HL-60/S4 (cell line): ENCODE data around the gene CAV1.

Experiments
- in situ Hi-C: fragments of 300-500 bp; cut with MboI; formaldehyde crosslinking; loops from 2 replicates; pipeline ENCODE4 v1.14.3; 2022; ENCODE audit warnings: low sequenced_read_pairs

Gene CAV1

GRCh38 chr7:116554911-116555310 is 30.1 kb downstream of the CAV1 start:
- in situ Hi-C loops, result no loop called here

GRCh38 chr7:116557066-116557585 is 32.3 kb downstream of the CAV1 start:
- in situ Hi-C loops, result no loop called here

DNA sequence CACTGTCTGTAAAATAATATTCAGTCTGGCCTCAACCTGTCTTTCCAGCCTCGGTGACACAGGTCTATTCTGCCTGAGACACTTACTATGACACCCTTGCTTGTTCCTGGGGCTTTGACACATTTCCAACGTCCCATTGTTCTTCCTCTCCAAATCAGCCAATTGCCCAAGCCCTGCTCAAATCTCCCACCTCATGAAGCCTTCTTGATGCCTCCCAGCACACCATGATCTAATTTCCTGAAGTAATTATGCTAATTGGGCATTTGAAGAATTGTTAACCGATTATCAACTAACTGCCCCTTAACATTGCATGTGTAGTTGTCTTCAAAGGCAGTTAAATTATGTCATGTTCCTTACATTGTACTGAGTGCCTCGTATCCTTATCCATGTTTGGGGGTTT is 33.1 kb downstream of the CAV1 start:
- in situ Hi-C loops, result no loop called here

GRCh38 chr7:116560021-116560970 is 35.5 kb downstream of the CAV1 start:
- in situ Hi-C loops, result no loop called here

- in situ Hi-C loops, result no loop called here
These were observed 37.1 kb downstream of the CAV1 start for GRCh38 chr7:116561697-116562483.

DNA sequence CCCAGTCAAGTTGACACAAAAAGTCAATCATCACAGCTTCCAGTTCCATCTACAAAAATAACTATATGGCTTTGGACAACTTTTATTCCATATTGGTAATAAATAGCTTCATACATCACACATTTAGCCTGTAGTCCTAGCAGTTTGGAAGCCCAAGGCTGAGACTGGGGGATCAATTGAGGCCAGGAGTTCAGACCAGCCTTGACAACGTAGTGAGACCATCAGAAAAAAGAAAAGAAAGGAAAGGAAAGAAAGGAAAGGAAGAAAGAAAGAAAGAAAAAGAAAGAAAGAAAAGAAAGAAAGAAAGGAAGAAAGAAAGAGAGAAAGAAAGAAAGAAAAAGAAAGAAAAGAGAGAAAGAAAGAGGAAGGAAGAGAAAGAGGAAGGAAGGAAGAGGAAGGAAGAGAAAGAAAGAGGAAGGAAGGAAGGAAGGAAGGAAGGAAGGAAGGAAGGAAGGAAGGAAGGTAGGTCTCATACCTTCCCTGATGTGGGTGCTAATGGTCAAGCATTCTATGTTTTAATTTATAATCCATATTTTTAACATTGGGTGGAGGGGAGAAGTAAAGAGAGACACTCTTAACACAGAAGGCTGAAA is 37.8 kb downstream of the CAV1 start:
- in situ Hi-C loops, result no loop called here

DNA sequence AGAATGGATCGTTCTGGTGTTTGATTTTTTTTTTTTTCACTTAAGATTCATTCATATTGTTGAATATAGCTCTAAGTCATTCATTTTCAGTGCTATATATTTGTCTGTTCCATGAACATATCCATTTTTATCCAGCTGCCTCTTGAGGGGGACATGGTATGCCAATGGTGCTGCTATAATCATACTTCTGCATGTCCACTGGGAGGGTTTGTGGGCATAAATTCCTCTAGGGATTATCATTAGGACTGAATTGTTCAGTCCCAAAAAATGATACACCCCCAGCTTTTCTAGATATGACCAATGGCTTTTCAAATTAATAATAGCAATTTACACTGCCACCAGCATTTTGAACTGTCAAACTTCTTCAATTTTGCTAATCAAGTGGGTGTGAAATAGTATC is 41.1 kb downstream of the CAV1 start:
- in situ Hi-C loops, result no loop called here

DNA sequence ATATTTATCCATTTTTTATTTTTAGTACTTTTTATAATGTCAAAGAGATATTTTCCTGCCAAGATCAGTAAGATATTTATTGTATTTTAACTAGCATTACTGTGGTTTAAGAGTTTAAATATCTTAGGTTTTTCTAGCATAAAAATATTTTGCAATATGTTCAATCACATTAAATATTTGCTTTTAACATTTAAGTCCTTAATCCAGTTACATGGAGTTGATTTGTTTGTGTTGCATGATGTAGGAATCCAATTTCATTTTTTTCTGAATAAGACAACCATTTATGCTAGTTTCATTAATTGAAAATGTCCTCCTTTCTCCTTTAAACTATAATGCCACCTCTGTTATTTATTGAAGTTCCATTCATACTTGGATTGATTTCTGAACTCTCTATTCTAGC is 41.8 kb downstream of the CAV1 start:
- in situ Hi-C loops, result no loop called here

- in situ Hi-C loops, result no loop called here
These were observed 44.9 kb downstream of the CAV1 start for GRCh38 chr7:116569737-116570136.

- in situ Hi-C loops, result no loop called here
These were observed 45.5 kb downstream of the CAV1 start for GRCh38 chr7:116570306-116570705.

DNA sequence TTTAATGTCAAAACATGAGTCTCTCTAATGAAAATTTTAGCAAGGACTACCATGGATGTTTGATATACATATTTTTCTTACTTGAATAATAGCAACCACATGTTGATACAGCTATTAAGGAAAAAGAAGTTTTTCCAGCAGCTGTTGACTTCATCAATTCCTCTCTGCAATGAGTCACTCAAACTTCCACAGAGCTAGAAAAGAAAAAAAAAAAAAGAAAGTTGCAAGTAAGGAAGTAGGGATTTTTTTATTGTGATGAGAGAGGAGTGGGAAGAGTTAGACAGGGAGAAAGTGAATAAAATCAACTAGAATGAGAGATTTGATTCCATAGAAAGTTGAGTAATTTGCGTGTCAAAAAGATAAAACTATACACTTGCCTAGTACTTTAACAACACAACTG is 46.2 kb downstream of the CAV1 start:
- in situ Hi-C loops, result no loop called here

- in situ Hi-C loops, result no loop called here
These were observed 46.7 kb downstream of the CAV1 start for GRCh38 chr7:116571552-116571951.

GRCh38 chr7:116572036-116572435 is 47.2 kb downstream of the CAV1 start:
- in situ Hi-C loops, result no loop called here

- in situ Hi-C loops, result no loop called here
These were observed 48.7 kb downstream of the CAV1 start for GRCh38 chr7:116573541-116573940.

DNA sequence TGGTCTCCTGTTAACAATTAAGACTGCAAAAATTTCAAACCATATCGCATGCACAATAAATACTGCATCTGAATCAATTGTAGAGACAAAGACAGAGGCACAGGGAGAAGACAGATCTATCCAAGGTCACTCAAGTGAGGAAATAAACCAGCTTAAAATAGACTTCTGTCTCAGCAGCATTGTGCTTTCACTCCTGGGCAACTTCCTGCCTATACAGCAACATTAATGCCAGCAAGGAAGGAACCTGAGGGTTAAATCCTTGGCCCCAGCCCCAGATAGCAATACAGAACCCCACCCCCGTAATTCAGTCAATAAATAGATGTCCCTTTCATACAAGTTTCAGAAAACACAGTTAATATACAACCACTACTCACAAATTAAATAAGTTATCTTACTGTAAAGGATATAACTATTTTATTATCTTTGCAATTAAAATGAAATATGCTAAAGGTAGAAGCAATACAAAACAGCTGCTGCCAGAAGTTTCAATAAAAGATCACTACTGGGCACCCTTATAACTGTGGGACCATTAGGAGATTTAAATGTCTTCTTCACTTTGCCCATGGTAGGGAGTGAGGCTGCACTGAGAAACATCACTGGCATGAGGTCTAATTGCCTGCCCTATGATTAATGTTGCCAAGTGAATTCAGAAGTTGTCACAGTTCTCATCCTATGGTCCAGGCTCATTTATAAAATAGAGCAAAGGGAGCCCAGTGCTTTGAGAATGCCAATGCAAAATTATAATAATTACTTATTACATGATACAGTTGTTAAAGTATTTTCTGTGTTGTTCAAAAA is 49.4 kb downstream of the CAV1 start:
- in situ Hi-C loops, result no loop called here

DNA sequence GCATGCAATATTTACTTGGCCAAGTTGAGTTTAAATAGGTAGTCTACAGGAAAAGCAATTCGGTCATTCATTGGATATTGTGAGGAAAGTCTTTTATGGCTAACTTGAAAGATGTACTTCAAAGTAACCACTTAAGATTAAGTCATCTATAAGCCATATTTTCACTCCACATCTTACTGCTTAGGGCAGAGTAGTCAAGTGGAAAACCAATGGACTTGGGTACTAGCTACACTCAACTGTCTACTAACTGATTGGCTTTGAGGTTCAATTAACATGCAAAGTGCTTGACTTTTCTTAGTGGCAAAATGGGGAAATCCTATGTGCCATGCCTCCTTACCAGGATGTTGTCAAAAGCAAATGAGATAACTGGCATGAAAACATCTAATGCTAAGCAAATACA is 51.0 kb downstream of the CAV1 start:
- in situ Hi-C loops, result loop anchor here (25.0 kb wide), 1 partner anchor 314 kb away; no protein-coding TSS in a partner anchor

DNA sequence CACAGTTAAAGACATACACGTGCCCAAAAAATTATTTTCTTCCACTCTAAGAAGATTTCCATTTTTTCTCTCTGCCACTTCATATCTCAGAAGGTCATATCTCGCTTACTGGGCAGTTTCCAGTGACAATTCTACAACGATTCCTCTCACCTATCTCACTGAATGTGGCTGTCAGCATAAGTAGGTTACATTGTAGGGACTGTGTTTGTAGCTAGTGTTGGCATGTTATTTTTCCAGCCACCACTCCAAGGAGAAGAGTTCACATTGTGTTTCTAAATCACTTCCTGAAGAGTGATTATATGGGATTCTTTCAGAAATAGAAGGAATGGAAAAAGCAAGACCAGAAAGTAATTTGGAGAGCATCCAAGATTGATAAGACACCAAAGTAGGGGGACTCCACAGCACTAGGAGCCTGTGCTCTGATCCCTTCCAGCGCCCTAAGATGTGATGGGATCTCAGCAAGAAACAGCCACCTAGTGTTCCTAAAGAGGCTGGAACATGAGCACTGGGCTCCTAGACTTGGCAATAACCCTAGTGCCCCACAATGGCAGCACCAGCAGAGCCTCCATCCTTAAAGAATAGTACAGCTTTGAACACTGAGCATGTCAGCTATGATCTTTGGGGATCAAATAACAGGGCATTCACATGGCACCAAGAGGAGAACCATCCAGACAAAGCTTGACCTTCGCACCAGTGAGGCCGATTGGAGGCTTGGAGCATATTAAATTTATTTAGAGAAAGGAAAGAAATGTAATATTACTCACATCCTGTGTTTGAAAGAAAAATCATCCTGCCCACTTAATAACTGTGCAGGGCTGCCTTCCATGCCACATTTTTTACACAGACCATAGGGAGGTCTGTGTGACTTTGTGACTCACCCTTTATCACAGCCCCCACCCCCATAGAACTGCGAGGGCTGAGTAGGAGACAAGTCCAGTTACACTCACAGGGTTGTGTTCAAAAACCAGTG is 51.8 kb downstream of the CAV1 start:
- in situ Hi-C loops, result loop anchor here (25.0 kb wide), 1 partner anchor 314 kb away; no protein-coding TSS in a partner anchor

DNA sequence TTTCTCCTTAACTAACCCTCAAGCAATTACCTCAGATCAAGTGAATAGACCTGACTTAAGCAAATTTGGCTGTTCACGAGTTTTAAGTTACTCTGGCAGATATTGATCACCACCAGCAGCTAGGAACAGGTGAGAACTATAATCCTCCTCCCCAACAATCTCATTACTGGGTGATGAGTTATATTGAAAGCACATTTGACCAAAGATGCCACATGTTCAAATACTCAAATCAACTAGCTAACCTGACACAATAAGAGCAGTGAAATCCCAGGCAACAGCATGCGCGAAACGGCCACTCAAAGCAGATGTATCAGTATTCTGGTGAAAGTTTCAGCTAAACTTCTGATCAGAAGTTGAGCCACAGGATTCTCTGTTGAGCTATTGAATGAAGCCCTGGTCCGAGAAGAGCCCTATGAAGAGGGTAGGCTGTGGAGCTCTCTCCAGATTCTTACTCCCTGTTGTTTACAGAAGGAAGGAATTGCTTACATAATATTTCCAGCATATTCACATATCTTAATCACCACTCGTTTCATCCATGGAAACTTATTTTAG is 52.6 kb downstream of the CAV1 start:
- in situ Hi-C loops, result loop anchor here (25.0 kb wide), 1 partner anchor 315 kb away; no protein-coding TSS in a partner anchor

DNA sequence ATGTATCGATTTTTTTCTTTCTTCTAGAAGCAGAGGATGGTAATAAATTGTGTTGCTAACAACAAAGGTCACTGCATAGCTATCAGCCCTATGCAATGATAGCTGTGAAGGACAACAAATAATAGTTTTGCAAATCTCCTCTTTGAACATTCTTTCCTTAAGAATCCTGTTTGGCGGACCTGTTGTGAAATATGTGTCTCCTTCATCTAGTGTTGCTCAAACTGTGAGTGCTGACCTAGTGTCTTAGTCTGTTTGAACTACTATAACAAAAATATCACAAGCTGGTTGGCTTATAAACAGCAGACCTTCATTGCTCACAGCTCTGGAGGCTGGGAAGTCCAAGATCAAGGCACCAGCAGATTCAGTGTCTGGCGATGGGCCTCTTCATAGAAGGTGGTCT is 53.7 kb downstream of the CAV1 start:
- in situ Hi-C loops, result loop anchor here (25.0 kb wide), 1 partner anchor 316 kb away; no protein-coding TSS in a partner anchor
